GM13976 (cell line): Measurements from ENCODE around the gene GUCY1B1.
A peak's percentile ranks its signal among the peaks of the same experiment; 100 is the strongest.

ENCODE experiments used
- DNase-seq: peaks from one replicate; pipeline ENCODE4 v3.0.0; 2012; ENCODE audit warnings: low spot score
- CTCF ChIP-seq: IDR thresholded peaks from 2 replicates; pipeline ENCODE4 v1.5.1; 2012; ENCODE audit warnings: borderline replicate concordance, mild to moderate bottlenecking; ENCODE audit not compliant: insufficient read depth; ENCODE audit errors: extremely low read depth, missing control alignments, control extremely low read depth
- in situ Hi-C: fragments of 300-500 bp; cut with MboI; formaldehyde crosslinking; loops from one replicate; pipeline ENCODE4 v1.12.0; 2022; ENCODE audit warnings: low sequenced_read_pairs, mixed read lengths, inconsistent platforms; ENCODE audit not compliant: unreplicated experiment

The GUCY1B1 gene

GRCh38 chr4:155759372-155760252, 791 bp downstream of the GUCY1B1 start:
- peak; percentile 30 for TF ChIP-seq CTCF
- DNase-seq: peak; percentile 80
- in situ Hi-C loops: no loop called here

DNA sequence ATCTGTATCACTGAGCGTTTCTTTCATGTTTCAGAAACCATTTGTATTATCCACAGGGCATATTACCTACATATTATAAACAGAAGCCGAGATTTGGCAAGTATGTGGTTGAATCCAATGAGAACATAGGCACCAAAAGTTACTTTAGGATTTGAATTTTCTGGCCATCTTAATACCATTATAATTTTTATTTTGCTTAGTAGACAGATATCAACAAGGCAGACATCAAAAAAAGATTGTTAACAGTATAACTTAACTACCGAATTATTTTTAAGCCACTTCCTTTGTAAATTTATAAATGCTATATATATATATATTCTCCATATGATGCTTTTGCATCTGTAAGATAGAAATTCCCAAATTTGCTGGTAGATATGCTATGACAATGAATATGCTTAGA, 2.2 kb downstream of the GUCY1B1 start:
- TF ChIP-seq CTCF: no peak
- no peak for DNase-seq
- in situ Hi-C loops: no loop called here

DNA sequence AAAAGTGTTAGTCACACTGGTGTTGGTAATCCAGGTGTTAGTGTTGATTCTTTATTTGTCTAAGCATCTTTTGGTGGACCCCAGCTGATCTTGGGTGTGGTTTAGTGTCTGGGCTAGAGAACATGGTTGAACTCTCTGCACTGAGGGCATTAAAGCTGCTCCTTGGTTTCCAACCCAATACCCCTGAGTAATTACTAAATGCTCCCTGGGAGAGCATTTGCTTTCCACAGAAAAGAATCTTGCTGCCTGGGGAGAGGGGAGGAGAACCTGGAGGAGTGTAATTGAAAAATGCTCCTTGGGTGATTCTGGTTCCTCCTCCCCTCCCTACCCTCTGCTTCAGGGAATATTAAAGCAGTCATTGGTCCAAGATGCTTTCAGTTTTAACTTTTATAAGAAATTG, 3.1 kb downstream of the GUCY1B1 start:
- in situ Hi-C loops: no loop called here
- DNase-seq: no peak
- TF ChIP-seq CTCF: no peak

- no peak for DNase-seq
- in situ Hi-C loops: no loop called here
- TF ChIP-seq CTCF: no peak
Observed at GRCh38 chr4:155762334-155762733, 3.5 kb downstream of the GUCY1B1 start.

- TF ChIP-seq CTCF: no peak
- DNase-seq: no peak
- in situ Hi-C loops: no loop called here
Observed at GRCh38 chr4:155763551-155763950, 4.7 kb downstream of the GUCY1B1 start.

GRCh38 chr4:155765149-155765548, 6.3 kb downstream of the GUCY1B1 start:
- TF ChIP-seq CTCF: no peak
- in situ Hi-C loops: no loop called here
- no peak for DNase-seq
